IMR-90 (cell line): ENCODE results near the gene SELENOM. TPM values are rescaled to one million over a fixed set of nuclear protein-coding genes. Genes with fewer than 3 reads are reported as not detected.

Experiments used
- ATAC-seq: fragments of 200-7000 bp; cut with Tn5 transposase; 2 replicates; pipeline ENCODE4 v1.9.1; 2020; ENCODE audit warnings: low read depth, mild to moderate bottlenecking, moderate library complexity
- BruUV-seq: library from RNA; stranded (reverse); fragments of 400-500 nt; replicated peaks from 2 replicates; lab custom pipeline; 2021; lab: Mats Ljungman, UMichigan
- CTCF ChIA-PET: fragments of 300-600 bp; formaldehyde crosslinking; extraction: SDS; loops from one replicate; lab custom pipeline; 2021; ENCODE audit warnings: antibody characterized with exemption; lab: Yijun Ruan, JAX
- POLR2A ChIA-PET: fragments of 300-600 bp; sonication (Branson Sonifier 250); formaldehyde crosslinking; loops from one replicate; lab custom pipeline; 2022; ENCODE audit warnings: antibody characterized with exemption; ENCODE audit not compliant: unreplicated experiment; lab: Charles Lee
- DNase-seq: peaks from one replicate; pipeline ENCODE4 v3.0.0; 2013
- H2AFZ ChIP-seq: replicated peaks from 2 replicates; pipeline ENCODE3; 2013; ENCODE audit warnings: low read length, mild to moderate bottlenecking; ENCODE audit not compliant: poor library complexity
- H2AK5ac ChIP-seq: 2 replicates; pipeline ENCODE4 v1.6.1; 2013; ENCODE audit warnings: low read depth, low read length, inconsistent platforms
- H2AK9ac ChIP-seq: replicated peaks from 2 replicates; pipeline ENCODE3; 2013; ENCODE audit warnings: mild to moderate bottlenecking, low read depth, low read length, moderate library complexity; ENCODE audit not compliant: poor library complexity
- H2BK120ac ChIP-seq: 2 replicates; pipeline ENCODE4 v1.6.1; 2013; ENCODE audit warnings: low read depth, low read length, inconsistent platforms
- H2BK15ac ChIP-seq: 3 replicates; pipeline ENCODE4 v1.6.1; 2013; ENCODE audit warnings: low read depth, low read length, inconsistent platforms
- H2BK20ac ChIP-seq: 2 replicates; pipeline ENCODE4 v1.6.1; 2013; ENCODE audit warnings: low read depth, mild to moderate bottlenecking, inconsistent platforms, low read length, moderate library complexity
- H2BK5ac ChIP-seq: 2 replicates; pipeline ENCODE4 v1.6.1; 2013; ENCODE audit warnings: mild to moderate bottlenecking, low read depth, low read length, inconsistent platforms; ENCODE audit not compliant: poor library complexity, severe bottlenecking
- H3K14ac ChIP-seq: replicated peaks from 2 replicates; pipeline ENCODE4 v1.6.1; 2013; ENCODE audit warnings: low read depth, low read length, inconsistent platforms
- H3K18ac ChIP-seq: 2 replicates; pipeline ENCODE4 v1.6.1; 2013; ENCODE audit warnings: low read depth, low read length, control low read depth
- H3K23ac ChIP-seq: 2 replicates; pipeline ENCODE4 v1.6.1; 2013; ENCODE audit warnings: low read depth, low read length, inconsistent platforms
- H3K27ac ChIP-seq: 2 replicates; pipeline ENCODE4 v1.5.1; 2013; ENCODE audit warnings: mild to moderate bottlenecking, control low read depth, low read length; ENCODE audit not compliant: insufficient read depth
- H3K27me3 ChIP-seq: 2 replicates; pipeline ENCODE4 v1.6.1; 2013; ENCODE audit warnings: low read length; ENCODE audit not compliant: control insufficient read depth, insufficient read depth
- H3K36me3 ChIP-seq: 2 replicates; pipeline ENCODE4 v1.6.1; 2013; ENCODE audit warnings: low read length, mixed read lengths; ENCODE audit not compliant: control insufficient read depth, insufficient read depth
- H3K4ac ChIP-seq: 2 replicates; pipeline ENCODE4 v1.6.1; 2013; ENCODE audit warnings: low read depth, low read length, inconsistent platforms
- H3K4me1 ChIP-seq: 2 replicates; pipeline ENCODE4 v1.6.1; 2013; ENCODE audit warnings: low read length, mixed read lengths; ENCODE audit not compliant: control insufficient read depth, insufficient read depth
- H3K4me2 ChIP-seq: 2 replicates; pipeline ENCODE4 v1.6.1; 2013; ENCODE audit warnings: low read depth, mild to moderate bottlenecking, control low read depth, low read length, moderate library complexity
- H3K4me3 ChIP-seq: 2 replicates; pipeline ENCODE4 v1.5.1; 2013; ENCODE audit warnings: low read depth, mild to moderate bottlenecking, control low read depth, low read length, moderate library complexity; ENCODE audit not compliant: insufficient read depth
- H3K56ac ChIP-seq: 2 replicates; pipeline ENCODE4 v1.6.1; 2013; ENCODE audit warnings: low read length, inconsistent platforms; ENCODE audit not compliant: insufficient read depth; ENCODE audit errors: extremely low read depth
- H3K79me1 ChIP-seq, 2 experiments: 2 replicates each; pipeline ENCODE4 v1.6.1; 2013; ENCODE audit warnings: low read length in 2 of 2, inconsistent platforms in 1 of 2, low read depth in 1 of 2
- H3K9ac ChIP-seq: 2 replicates; pipeline ENCODE4 v1.6.1; 2013; ENCODE audit warnings: low read depth, low read length, control low read depth
- H3K9me1 ChIP-seq: 2 replicates; pipeline ENCODE4 v1.6.1; 2013; ENCODE audit warnings: low read length, inconsistent platforms; ENCODE audit not compliant: insufficient read depth
- H3K9me3 ChIP-seq: 2 replicates; pipeline ENCODE4 v1.6.1; 2013; ENCODE audit warnings: low read length; ENCODE audit not compliant: control insufficient read depth, insufficient read depth
- H4K20me1 ChIP-seq: 2 replicates; pipeline ENCODE4 v1.6.1; 2013; ENCODE audit warnings: low read length, inconsistent platforms; ENCODE audit not compliant: insufficient read depth
- H4K5ac ChIP-seq: 2 replicates; pipeline ENCODE4 v1.6.1; 2013; ENCODE audit warnings: mild to moderate bottlenecking, low read depth, low read length, control low read depth
- H4K8ac ChIP-seq, 2 experiments: 2 replicates each; pipeline ENCODE4 v1.6.1; 2013; ENCODE audit warnings: low read depth in 2 of 2, low read length in 2 of 2, control low read depth in 1 of 2, inconsistent platforms in 1 of 2
- H4K91ac ChIP-seq: 2 replicates; pipeline ENCODE4 v1.6.1; 2013; ENCODE audit warnings: low read depth, low read length, inconsistent platforms; ENCODE audit not compliant: insufficient read depth
- BHLHE40 ChIP-seq: fragments of 150-350 bp; IDR thresholded peaks from 2 replicates; pipeline ENCODE4 v1.6.1; 2016; ENCODE audit warnings: mild to moderate bottlenecking, low read depth, low read length
- CEBPB ChIP-seq: IDR thresholded peaks from 2 replicates; pipeline ENCODE4 v1.6.1; 2012; ENCODE audit warnings: low read depth, low read length, improper control_type of control experiment
- CHD1 ChIP-seq: IDR thresholded peaks from 2 replicates; pipeline ENCODE4 v1.6.1; 2012; ENCODE audit warnings: low read depth, low read length, improper control_type of control experiment
- CTCF ChIP-seq: conservative IDR thresholded peaks from 2 replicates; pipeline ENCODE4 v1.5.1; 2012; ENCODE audit warnings: mild to moderate bottlenecking, low read depth, low read length, improper control_type of control experiment
- ELK1 ChIP-seq: fragments of 150-350 bp; IDR thresholded peaks from 2 replicates; pipeline ENCODE4 v1.6.1; 2016; ENCODE audit warnings: low read depth, mild to moderate bottlenecking, low read length, moderate library complexity, borderline replicate concordance
- FOS ChIP-seq: fragments of 150-350 bp; IDR thresholded peaks from 2 replicates; pipeline ENCODE4 v1.6.1; 2016; ENCODE audit warnings: low read depth, low read length
- MAZ ChIP-seq: IDR thresholded peaks from 2 replicates; pipeline ENCODE4 v1.6.1; 2012; ENCODE audit warnings: low read depth, mild to moderate bottlenecking, low read length, improper control_type of control experiment, moderate library complexity, borderline replicate concordance
- MXI1 ChIP-seq: IDR thresholded peaks from 2 replicates; pipeline ENCODE4 v1.6.1; 2012; ENCODE audit warnings: low read depth, mild to moderate bottlenecking, low read length, moderate library complexity, borderline replicate concordance
- NFE2L2 ChIP-seq: fragments of 150-350 bp; IDR thresholded peaks from 2 replicates; pipeline ENCODE4 v1.6.1; 2016; ENCODE audit warnings: low read depth, mild to moderate bottlenecking, low read length
- POLR2A ChIP-seq: IDR thresholded peaks from 2 replicates; pipeline ENCODE4 v1.6.1; 2012; ENCODE audit warnings: mild to moderate bottlenecking, low read depth, low read length
- RAD21 ChIP-seq: IDR thresholded peaks from 2 replicates; pipeline ENCODE4 v1.6.1; 2012; ENCODE audit warnings: low read length, improper control_type of control experiment
- RCOR1 ChIP-seq: IDR thresholded peaks from 2 replicates; pipeline ENCODE4 v1.6.1; 2012; ENCODE audit warnings: mild to moderate bottlenecking, low read length, improper control_type of control experiment; ENCODE audit not compliant: insufficient replicate concordance
- RFX5 ChIP-seq: IDR thresholded peaks from 2 replicates; pipeline ENCODE4 v1.8.0; 2012; ENCODE audit warnings: low read depth, mild to moderate bottlenecking, low read length, moderate library complexity
- SMC3 ChIP-seq: fragments of 150-350 bp; IDR thresholded peaks from 2 replicates; pipeline ENCODE4 v1.6.1; 2016; ENCODE audit warnings: low read depth, mild to moderate bottlenecking, antibody characterized with exemption, low read length, moderate library complexity
- USF2 ChIP-seq: fragments of 150-350 bp; IDR thresholded peaks from 2 replicates; pipeline ENCODE4 v1.6.1; 2017; ENCODE audit warnings: mild to moderate bottlenecking, antibody characterized with exemption, low read length, low read depth
- WGBS, 2 experiments: methylation state at CpG; one replicate each; pipeline versions ENCODE4 v1.1.5 to v1.1.7; 2013; ENCODE audit warnings: missing lambda C conversion rate in 2 of 2; ENCODE audit not compliant: insufficient read length in 1 of 2; ENCODE audit errors: extremely low coverage in 2 of 2; 5-methylcytosine and 5-hydroxymethylcytosine counted together
- dilution Hi-C: fragments of 300-500 bp; cut with HindIII; formaldehyde crosslinking; loops from one replicate; pipeline ENCODE4 v1.14.3; 2018; ENCODE audit warnings: low sequenced_read_pairs; ENCODE audit not compliant: unreplicated experiment
- in situ Hi-C: fragments of 300-500 bp; cut with MboI; formaldehyde crosslinking; loops from 3 replicates; pipeline ENCODE4 v1.14.3; 2019; ENCODE audit warnings: low sequenced_read_pairs, inconsistent platforms, mixed read lengths
- intact Hi-C: fragments of 100-400 bp; cut with micrococcal nuclease; formaldehyde crosslinking; loops from 2 replicates; pipeline ENCODE4 v1.10.0; 2022
- polyA plus RNA-seq, 3 experiments: library from polyadenylated mRNA; depleted of rRNA; stranded (reverse); fragments of >200 nt; gene quantifications; 2 replicates each; pipeline ENCODE4 v1.2.3, GENCODE V29; 2012; ENCODE audit warnings: low replicate concordance in 1 of 3
- total RNA-seq: library from RNA; depleted of rRNA; stranded (reverse); fragments of >200 nt; gene quantifications from 2 replicates; pipeline ENCODE4 v1.2.3, GENCODE V29; 2012

SELENOM gene
- total and polyA plus RNA-seq, 2 of the 4 experiments (the other 2 are of a cell fraction) = 46.2 to 270 TPM

- H3K18ac ChIP-seq = peak overlapping the region; percentile 82
- ATAC-seq = peak; percentile 96
- H3K4me3 ChIP-seq = no peak overlapping the region
- in situ Hi-C loops = no loop called here
- peak overlapping the region; percentile 22; the same call in 1 of the 3 replicates for H2BK15ac ChIP-seq
- peaks cover 4% of the 10 kb centered on the region; the same call in 1 of the 2 replicates for H3K9me1 ChIP-seq
- peak overlapping the region; percentile 81 for H3K14ac ChIP-seq
- intact Hi-C loops = no loop called here
- H3K36me3 ChIP-seq = no peaks in the 10 kb centered on the region
- dilution Hi-C loops = no loop called here
- POLR2A ChIA-PET = no interaction called here
- H3K27me3 ChIP-seq = no peaks in the 10 kb centered on the region
- H3K4me1 ChIP-seq = peaks cover 15% of the 10 kb centered on the region
- peak overlapping the region; percentile 15; the same call in 1 of the 2 replicates for H3K23ac ChIP-seq
- no peaks in the 10 kb centered on the region for H3K9me3 ChIP-seq
- no peak for TF ChIP-seq SMC3
- TF ChIP-seq NFE2L2 = peak; percentile 34; the same call in 1 of the 2 replicates
- TF ChIP-seq CHD1 = no peak
- no peak for TF ChIP-seq CTCF
- TF ChIP-seq RFX5 = no peak
- TF ChIP-seq BHLHE40 = peak; percentile 75
- 0 out of 2 replicates have a peak, but pooled peaks have one; percentile 4 for TF ChIP-seq USF2
- no peak for TF ChIP-seq ELK1
- peak; percentile 99 for TF ChIP-seq CEBPB
- no peak for TF ChIP-seq POLR2A
- TF ChIP-seq MAZ = peak; percentile 59; the same call in 1 of the 2 replicates
- peak; percentile 92 for TF ChIP-seq RCOR1
- TF ChIP-seq RAD21 = peak; percentile 23; the same call in 1 of the 2 replicates
- TF ChIP-seq FOS = peak; percentile 76
- peak; percentile 71 for TF ChIP-seq MXI1
- DNase-seq = peak; percentile 99
- BruUV-seq = no TSS peak
- 0% methylated on average over 7 of the region's 13 CpGs; no CpG with 5 or more reads in 1 of the 2 experiments for WGBS, 2 experiments
- peak overlapping the region; percentile 75 for H2AFZ ChIP-seq
- no peaks in the 10 kb centered on the region for H4K20me1 ChIP-seq
- no peaks in the 10 kb centered on the region for H3K79me1 ChIP-seq
- H2BK120ac ChIP-seq = peak overlapping the region; percentile 70
- peak overlapping the region in 1 of 2 experiments; percentile 82; a peak in 2 of 4 replicates for H4K8ac ChIP-seq
- H4K5ac ChIP-seq = peak overlapping the region; percentile 48
- peak overlapping the region; percentile 59; the same call in 1 of the 2 replicates for H3K27ac ChIP-seq
- H2AK9ac ChIP-seq = peak overlapping the region; percentile 38
- H3K4ac ChIP-seq = peak overlapping the region; percentile 90
- peak overlapping the region; percentile 88 for H2BK20ac ChIP-seq
- peak overlapping the region; percentile 41; the same call in 1 of the 2 replicates for H3K9ac ChIP-seq
- peak overlapping the region; percentile 89 for H4K91ac ChIP-seq
- H2AK5ac ChIP-seq = peak overlapping the region; percentile 66; the same call in 1 of the 2 replicates
- peak overlapping the region; percentile 73 for H2BK5ac ChIP-seq
- CTCF ChIA-PET = no interaction called here
- H3K56ac ChIP-seq = peak overlapping the region; percentile 30
- H3K4me2 ChIP-seq = no peak overlapping the region; the same call in 1 of the 2 replicates
These were observed 51.7 kb downstream of the SELENOM start for GRCh38 chr22:31055635-31056159.
